CD4-positive, alpha-beta T cell treated with Interleukin-21 for 1 hour (primary cell): ENCODE measurements around the gene NFATC3.

Source experiments
- DNase-seq: peaks from one replicate; pipeline ENCODE4 v3.0.0-alpha.2; 2020

Gene NFATC3

GRCh38 chr16:68252383-68252782, 167.2 kb downstream of the NFATC3 start:
- DNase-seq, result no peak

GRCh38 chr16:68253721-68254120, 168.6 kb downstream of the NFATC3 start:
- no peak for DNase-seq

GRCh38 chr16:68255712-68256111, 170.5 kb downstream of the NFATC3 start:
- DNase-seq, result no peak

GRCh38 chr16:68257251-68257905, 172.2 kb downstream of the NFATC3 start:
- DNase-seq, result no peak

- no peak for DNase-seq
Measured at GRCh38 chr16:68257906-68258800, 173.0 kb downstream of the NFATC3 start.

GRCh38 chr16:68259007-68259825, 174.0 kb downstream of the NFATC3 start:
- DNase-seq, result no peak

GRCh38 chr16:68263559-68264127, 178.5 kb downstream of the NFATC3 start:
- DNase-seq, result no peak

GRCh38 chr16:68264128-68265077, 179.2 kb downstream of the NFATC3 start, which contains the start of gene SLC7A6:
SLC7A6 (plus strand) TSS chr16:68264526; CDS start chr16:68274727, 10,201 bp downstream.
- peak; percentile 84 for DNase-seq

- DNase-seq, result peak; percentile 50
Measured at GRCh38 chr16:68265078-68265920, 180.1 kb downstream of the NFATC3 start.

- DNase-seq, result no peak
Measured at GRCh38 chr16:68267612-68268405, 182.6 kb downstream of the NFATC3 start.

- DNase-seq, result no peak
Measured at GRCh38 chr16:68269793-68270192, 184.6 kb downstream of the NFATC3 start.

- DNase-seq, result no peak
Measured at GRCh38 chr16:68270353-68270752, 185.2 kb downstream of the NFATC3 start.

GRCh38 chr16:68272507-68273209, 187.5 kb downstream of the NFATC3 start:
- DNase-seq, result peak; percentile 63

GRCh38 chr16:68273459-68273858, 188.3 kb downstream of the NFATC3 start:
- no peak for DNase-seq

- DNase-seq, result no peak
Measured at GRCh38 chr16:68273896-68274295, 188.7 kb downstream of the NFATC3 start.

- no peak for DNase-seq
Measured at GRCh38 chr16:68274441-68274840, 189.3 kb downstream of the NFATC3 start.

- DNase-seq, result peak; percentile 64
Measured at GRCh38 chr16:68275611-68276191, 190.5 kb downstream of the NFATC3 start.

- no peak for DNase-seq
Measured at GRCh38 chr16:68276223-68276622, 191.1 kb downstream of the NFATC3 start.
